Lower lobe of right lung (tissue), 2 donors: ENCODE results near the gene CC2D1B. TPM values are rescaled to one million over a fixed set of nuclear protein-coding genes. Genes with fewer than 3 reads are reported as not detected.

ENCODE experiments used
- ATAC-seq, 2 donors: fragments of 200-7000 bp; cut with Tn5 transposase; one replicate each; pipeline ENCODE4 v1.9.1; 2020 to 2022; ENCODE audit warnings: mild to moderate bottlenecking in 2 of 2, moderate library complexity in 2 of 2
- DNase-seq: peaks from one replicate; pipeline ENCODE4 v3.0.0-alpha.2; 2020
- H3K27ac ChIP-seq: fragments of 200-600 bp; one replicate; pipeline ENCODE4 v1.8.0; 2022
- H3K27me3 ChIP-seq: fragments of 200-600 bp; one replicate; pipeline ENCODE4 v1.8.0; 2022; ENCODE audit warnings: low read depth
- H3K36me3 ChIP-seq: fragments of 200-600 bp; one replicate; pipeline ENCODE4 v1.8.0; 2022; ENCODE audit warnings: mild to moderate bottlenecking
- H3K4me1 ChIP-seq: fragments of 200-600 bp; one replicate; pipeline ENCODE4 v1.8.0; 2022
- H3K4me3 ChIP-seq: fragments of 200-600 bp; one replicate; pipeline ENCODE4 v1.8.0; 2022; ENCODE audit warnings: mild to moderate bottlenecking
- H3K9me3 ChIP-seq: fragments of 200-600 bp; one replicate; pipeline ENCODE4 v1.8.0; 2022
- intact Hi-C: fragments of 100-400 bp; cut with DNase I; formaldehyde crosslinking; loops from one replicate; pipeline ENCODE4 v1.11.0; 2022
- total RNA-seq: library from RNA; stranded (reverse); fragmentation: NEBNext Ultra II Directional; extraction: Animal tissue kit (Norgen Biotek cat#: 25700); gene quantifications from one replicate; pipeline ENCODE4 v1.2.1, GENCODE V29; 2021
- TF ChIP-seq, protein P1 (sequence below): fragments of 200-600 bp; IDR thresholded peaks from one replicate; pipeline ENCODE4 v1.8.0; 2022; ENCODE audit warnings: antibody characterized with exemption, mild to moderate bottlenecking
- donor health status: DM: no; HTN: yes; CAD: no; lungs with severe emphysema.

CC2D1B gene
- total RNA-seq, 1 donor from 2014 or later, result 44.5 TPM

DNA sequence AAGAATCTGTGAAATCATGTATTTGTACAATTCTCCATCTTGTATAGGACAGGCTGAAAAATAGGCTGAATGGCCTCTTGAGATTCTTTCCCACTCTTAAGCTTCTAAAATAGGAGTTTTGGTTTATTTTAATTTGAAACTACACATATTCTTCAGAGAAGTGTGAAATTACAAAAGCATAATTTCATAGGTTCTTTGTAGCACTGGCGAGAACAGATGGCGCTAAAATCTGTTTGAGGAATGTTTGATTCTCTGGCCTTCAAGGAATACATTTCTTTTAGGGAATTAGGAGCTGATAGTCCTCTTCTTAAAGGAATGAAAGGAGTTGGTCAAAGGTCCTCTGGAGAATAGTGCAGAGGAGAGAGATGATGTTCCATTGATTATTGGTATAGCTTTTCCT, 44.9 kb downstream of the CC2D1B start:
- no peak for DNase-seq
- no peaks in the 10 kb centered on the region for H3K4me1 ChIP-seq
- H3K27ac ChIP-seq, result no peak overlapping the region
- no peak for ATAC-seq
- no peaks in the 10 kb centered on the region for H3K36me3 ChIP-seq
- intact Hi-C loops, result no loop called here
- no peaks in the 10 kb centered on the region for H3K27me3 ChIP-seq
- TF ChIP-seq, protein P1, sequence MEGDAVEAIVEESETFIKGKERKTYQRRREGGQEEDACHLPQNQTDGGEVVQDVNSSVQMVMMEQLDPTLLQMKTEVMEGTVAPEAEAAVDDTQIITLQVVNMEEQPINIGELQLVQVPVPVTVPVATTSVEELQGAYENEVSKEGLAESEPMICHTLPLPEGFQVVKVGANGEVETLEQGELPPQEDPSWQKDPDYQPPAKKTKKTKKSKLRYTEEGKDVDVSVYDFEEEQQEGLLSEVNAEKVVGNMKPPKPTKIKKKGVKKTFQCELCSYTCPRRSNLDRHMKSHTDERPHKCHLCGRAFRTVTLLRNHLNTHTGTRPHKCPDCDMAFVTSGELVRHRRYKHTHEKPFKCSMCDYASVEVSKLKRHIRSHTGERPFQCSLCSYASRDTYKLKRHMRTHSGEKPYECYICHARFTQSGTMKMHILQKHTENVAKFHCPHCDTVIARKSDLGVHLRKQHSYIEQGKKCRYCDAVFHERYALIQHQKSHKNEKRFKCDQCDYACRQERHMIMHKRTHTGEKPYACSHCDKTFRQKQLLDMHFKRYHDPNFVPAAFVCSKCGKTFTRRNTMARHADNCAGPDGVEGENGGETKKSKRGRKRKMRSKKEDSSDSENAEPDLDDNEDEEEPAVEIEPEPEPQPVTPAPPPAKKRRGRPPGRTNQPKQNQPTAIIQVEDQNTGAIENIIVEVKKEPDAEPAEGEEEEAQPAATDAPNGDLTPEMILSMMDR, result no peak
- H3K4me3 ChIP-seq, result no peak overlapping the region
- H3K9me3 ChIP-seq, result no peaks in the 10 kb centered on the region

DNA sequence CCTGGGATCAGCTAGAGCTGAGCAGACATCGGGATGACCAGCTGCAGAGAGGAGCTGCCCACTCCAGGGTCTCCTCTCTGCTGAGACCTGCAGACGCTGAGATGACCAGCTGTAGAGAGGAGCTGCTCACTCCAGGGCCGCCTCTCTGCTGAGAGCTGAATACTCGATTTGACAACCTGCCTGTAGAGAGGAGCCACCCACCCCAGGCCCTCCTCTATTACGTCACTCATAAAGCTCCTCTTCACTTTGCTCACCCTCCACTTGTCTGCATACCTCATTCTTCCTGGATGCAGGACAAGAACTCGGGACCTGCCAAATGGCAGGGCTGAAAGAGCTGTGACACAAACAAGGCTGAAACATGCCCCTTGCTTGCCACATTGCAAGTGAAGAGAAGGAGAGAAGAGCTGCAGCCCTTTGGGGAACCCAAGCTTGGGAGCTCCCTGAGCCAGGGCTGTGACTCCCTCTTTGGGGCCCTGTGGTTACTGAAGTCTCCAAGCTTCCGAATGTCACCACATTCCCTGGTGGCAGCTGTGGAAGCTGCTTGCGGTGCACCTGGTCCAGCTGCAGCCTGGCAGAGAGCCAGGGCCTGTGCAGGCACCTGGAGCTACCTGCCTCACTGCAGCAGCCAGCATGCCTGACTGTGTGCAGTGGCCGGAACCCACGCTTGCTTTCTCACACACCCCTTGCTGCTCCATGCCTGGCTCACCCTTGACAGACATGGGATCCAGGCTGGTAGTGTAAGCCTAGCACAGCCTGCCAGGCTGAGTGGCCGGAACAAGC, 59.6 kb downstream of the CC2D1B start:
- TF ChIP-seq, protein P1, result no peak
- Histone ChIP-seq H3K36me3 (peaks cover 30% of the 10 kb centered on the region), H3K27ac (no peak overlapping the region), H3K9me3 (no peaks in the 10 kb centered on the region), H3K4me3 (no peak overlapping the region), H3K27me3 (no peaks in the 10 kb centered on the region), H3K4me1 (no peaks in the 10 kb centered on the region)
- DNase-seq (no peak), ATAC-seq (peak; percentile 50 to 83)
- intact Hi-C loops, result no loop called here

DNA sequence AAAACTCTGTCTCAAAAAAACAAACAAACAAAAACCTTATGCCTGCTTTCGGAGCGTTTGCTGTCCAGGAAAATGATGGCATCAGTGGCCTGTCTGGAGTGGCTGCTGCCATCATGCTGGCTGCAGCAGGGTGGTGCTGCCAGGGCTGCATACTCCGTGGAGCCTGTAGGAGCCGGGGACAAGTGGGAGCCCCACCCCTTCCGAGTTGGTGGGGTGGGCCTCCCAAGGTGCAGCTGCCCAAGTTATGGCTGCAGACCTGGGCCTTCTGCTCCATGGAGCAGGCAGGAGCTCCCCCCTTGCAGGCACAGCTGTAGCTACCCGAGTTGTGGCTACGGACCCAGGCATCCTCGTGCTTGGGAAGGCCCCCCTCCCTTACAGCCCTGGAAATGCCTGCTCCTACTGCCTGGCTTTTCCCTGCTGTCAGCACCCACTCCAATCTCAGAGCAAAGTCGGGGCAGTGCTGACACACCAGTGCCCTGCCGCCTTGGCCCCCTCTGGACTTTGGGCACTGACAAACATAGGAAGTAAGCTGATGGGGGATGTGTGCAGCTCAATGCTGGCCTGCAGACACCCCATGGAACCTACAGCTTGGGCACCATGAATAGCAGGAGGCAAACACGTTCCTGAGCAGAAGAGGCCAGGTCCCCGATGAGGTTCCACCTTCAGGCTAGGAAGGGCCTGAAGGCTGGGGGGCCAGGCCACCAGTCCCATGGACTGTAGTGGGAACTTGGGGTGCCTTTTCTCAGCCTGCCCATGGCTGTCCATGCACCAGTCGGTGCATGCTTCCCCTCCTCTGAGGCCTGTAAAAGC, 60.4 kb downstream of the CC2D1B start:
- TF ChIP-seq, protein P1, result no peak
- peaks cover 30% of the 10 kb centered on the region for H3K36me3 ChIP-seq
- H3K4me3 ChIP-seq, result no peak overlapping the region
- ATAC-seq (peak; percentile 12 to 34), DNase-seq (no peak)
- no peaks in the 10 kb centered on the region for H3K4me1 ChIP-seq
- H3K9me3 ChIP-seq, result no peaks in the 10 kb centered on the region
- no peak overlapping the region for H3K27ac ChIP-seq
- intact Hi-C loops, result no loop called here
- no peaks in the 10 kb centered on the region for H3K27me3 ChIP-seq

Other genes with a start within 250 kb of the CC2D1B start
- 18.7 TPM for gene ZFYVE9, start 224.1 kb downstream of the CC2D1B start, total RNA-seq
- gene ORC1, start 38.2 kb upstream of the CC2D1B start, total RNA-seq, result 0.68 TPM
- gene PRPF38A, start 38.4 kb upstream of the CC2D1B start, total RNA-seq, result 34.7 TPM
- 52.1 TPM for gene TUT4, start 186.9 kb upstream of the CC2D1B start, total RNA-seq
- gene GPX7, start 236.2 kb upstream of the CC2D1B start, total RNA-seq, result 4.3 TPM